ENCODE results near the gene DCAF12L2. TPM values are rescaled to one million over a fixed set of nuclear protein-coding genes. Genes with fewer than 3 reads are reported as not detected.

DCAF12L2 gene
- total and polyA plus RNA-seq, 2 donors (not counting 3 experiments of a cell fraction or from before 2014, with no cell fraction given), result 0.04 TPM; not detected in 1

- Histone ChIP-seq H4K20me1 (replicated peaks; ENCODE audit: control insufficient read depth, extremely low read depth, insufficient read depth, low read length) (no peaks in the 10 kb centered on the region), H3K4me3 (replicated peaks in 1 of 3; ENCODE audit: insufficient read depth in 1 of 3, low read depth in 1 of 3, low read length in 3 of 3) (no peak overlapping the region), H3K36me3 (ENCODE audit: control insufficient read depth in 2 of 2, extremely low read depth in 1 of 2, insufficient read depth in 2 of 2, low read length in 2 of 2) (no peaks in the 10 kb centered on the region), H3K27ac (ENCODE audit: insufficient read depth, low read depth, low read length) (no peak overlapping the region), H3K4me2 (ENCODE audit: insufficient read depth, low read length) (no peak overlapping the region), H3K27me3 (ENCODE audit: control insufficient read depth in 2 of 2, insufficient read depth in 2 of 2, low read length in 2 of 2) (no peaks in the 10 kb centered on the region), H3K4me1 (ENCODE audit: control insufficient read depth, extremely low read depth, insufficient read depth, low read length) (no peaks in the 10 kb centered on the region), H2AFZ (ENCODE audit: low read depth, low read length) (no peak overlapping the region), H3K79me2 (ENCODE audit: control insufficient read depth, insufficient read depth, low read length) (no peaks in the 10 kb centered on the region), H3K9me3 (replicated peaks; ENCODE audit: control insufficient read depth, insufficient read depth, low read length) (no peaks in the 10 kb centered on the region), H3K9me1 (replicated peaks; ENCODE audit: control insufficient read depth, extremely low read depth, insufficient read depth, low read length) (no peaks in the 10 kb centered on the region), H3K9ac (replicated peaks; ENCODE audit: extremely low read depth, insufficient read depth, low read length) (no peak overlapping the region)
- TF ChIP-seq POLR2A (IDR thresholded peaks at IDR 0.05; ENCODE audit: low read depth, low read length) (no peak), JUN (IDR thresholded peaks at IDR 0.05; ENCODE audit: borderline replicate concordance, insufficient read depth, insufficient read length, low read depth) (no peak), POLR2AphosphoS5 (IDR thresholded peaks at IDR 0.05; ENCODE audit: insufficient read depth, low read depth, low read length) (no peak), FOS (IDR thresholded peaks at IDR 0.05; ENCODE audit: borderline replicate concordance, insufficient read depth, low read length) (no peak)
- DNase-seq (ENCODE audit: low read depth, low spot score) (no peak), FAIRE-seq (no peak)
- POLR2A ChIA-PET, result no interaction called here
- intact Hi-C loops (cut with micrococcal nuclease) (no loop called here), dilution Hi-C loops (cut with MboI; ENCODE audit: extremely low pct_ligation_motif_present, low sequenced_read_pairs) (no loop called here)
- no TSS peak for BruUV-seq (replicated peaks)
- CTCF ChIA-PET, result no interaction called here
Measured at GRCh38 chrX:126165401-126165720, 728 bp downstream of the DCAF12L2 start.

GRCh38 chrX:126164689-126165400, 1.2 kb downstream of the DCAF12L2 start:
- intact Hi-C loops (cut with micrococcal nuclease) (no loop called here), dilution Hi-C loops (cut with MboI; ENCODE audit: extremely low pct_ligation_motif_present, low sequenced_read_pairs) (no loop called here)
- Histone ChIP-seq H3K36me3 (ENCODE audit: control insufficient read depth in 2 of 2, extremely low read depth in 1 of 2, insufficient read depth in 2 of 2, low read length in 2 of 2) (no peaks in the 10 kb centered on the region), H4K20me1 (replicated peaks; ENCODE audit: control insufficient read depth, extremely low read depth, insufficient read depth, low read length) (no peaks in the 10 kb centered on the region), H3K9me3 (replicated peaks; ENCODE audit: control insufficient read depth, insufficient read depth, low read length) (no peaks in the 10 kb centered on the region), H3K9ac (replicated peaks; ENCODE audit: extremely low read depth, insufficient read depth, low read length) (no peak overlapping the region), H2AFZ (ENCODE audit: low read depth, low read length) (no peak overlapping the region), H3K4me1 (ENCODE audit: control insufficient read depth, extremely low read depth, insufficient read depth, low read length) (no peaks in the 10 kb centered on the region), H3K4me3 (replicated peaks in 1 of 3; ENCODE audit: insufficient read depth in 1 of 3, low read depth in 1 of 3, low read length in 3 of 3) (no peak overlapping the region), H3K79me2 (ENCODE audit: control insufficient read depth, insufficient read depth, low read length) (no peaks in the 10 kb centered on the region), H3K4me2 (ENCODE audit: insufficient read depth, low read length) (no peak overlapping the region), H3K27ac (ENCODE audit: insufficient read depth, low read depth, low read length) (no peak overlapping the region), H3K27me3 (ENCODE audit: control insufficient read depth in 2 of 2, insufficient read depth in 2 of 2, low read length in 2 of 2) (no peaks in the 10 kb centered on the region), H3K9me1 (replicated peaks; ENCODE audit: control insufficient read depth, extremely low read depth, insufficient read depth, low read length) (no peaks in the 10 kb centered on the region)
- BruUV-seq (replicated peaks), result no TSS peak
- no peak for FAIRE-seq
- no peak for DNase-seq (ENCODE audit: low read depth, low spot score)
- ChIA-PET CTCF (no interaction called here), POLR2A (no interaction called here)
- TF ChIP-seq EZH2 (IDR thresholded peaks at IDR 0.05; ENCODE audit: borderline replicate concordance, low read depth, low read length, severe bottlenecking) (no peak), POLR2A (IDR thresholded peaks at IDR 0.05; ENCODE audit: low read depth, low read length) (no peak), CTCF (IDR thresholded peaks at IDR 0.05; ENCODE audit: extremely low read depth in 1 of 2, insufficient read depth in 1 of 2, low read depth in 1 of 2, low read length in 2 of 2) (no peak), JUN (IDR thresholded peaks at IDR 0.05; ENCODE audit: borderline replicate concordance, insufficient read depth, insufficient read length, low read depth) (no peak), POLR2AphosphoS5 (IDR thresholded peaks at IDR 0.05; ENCODE audit: insufficient read depth, low read depth, low read length) (no peak), MAX (IDR thresholded peaks at IDR 0.05; ENCODE audit: insufficient read depth, insufficient read length) (no peak), MYC (IDR thresholded peaks at IDR 0.05; ENCODE audit: low read depth, low read length) (no peak), FOS (IDR thresholded peaks at IDR 0.05; ENCODE audit: borderline replicate concordance, insufficient read depth, low read length) (no peak), GATA2 (IDR thresholded peaks at IDR 0.05; ENCODE audit: insufficient read depth, insufficient read length, low read depth, low read length) (no peak)
